Keratinocyte (primary cell): ENCODE data around the gene SRP68. TPM values are rescaled to one million over a fixed set of nuclear protein-coding genes. Genes with fewer than 3 reads are reported as not detected.

Experiments used
- DNase-seq: peaks from one replicate; pipeline ENCODE4 v3.0.0-alpha.2; 2011; ENCODE audit warnings: low read depth, missing footprints, low spot score
- FAIRE-seq: peaks from 2 replicates; lab custom pipeline; 2011; peaks lifted over from hg19 to GRCh38; lab: Jason Lieb, UNC
- H2AFZ ChIP-seq: 2 replicates; pipeline ENCODE4 v1.6.0; 2012; ENCODE audit warnings: low read length, control low read depth, inconsistent platforms; ENCODE audit not compliant: control insufficient read depth
- H3K27ac ChIP-seq: 2 replicates; pipeline ENCODE4 v1.5.1; 2011; ENCODE audit warnings: low read length; ENCODE audit not compliant: control insufficient read depth, insufficient read depth
- H3K27me3 ChIP-seq: 3 replicates; pipeline ENCODE4 v1.6.0; 2011; ENCODE audit warnings: low read length; ENCODE audit not compliant: control insufficient read depth, insufficient read depth; ENCODE audit errors: extremely low read depth
- H3K36me3 ChIP-seq, 2 experiments: 2 replicates in 1 of 2; 3 replicates in 1 of 2; pipeline ENCODE4 v1.5.1; 2011; ENCODE audit warnings: low read length in 2 of 2, mild to moderate bottlenecking in 1 of 2; ENCODE audit not compliant: control insufficient read depth in 2 of 2, insufficient read depth in 2 of 2; ENCODE audit errors: extremely low read depth in 1 of 2
- H3K4me1 ChIP-seq: 3 replicates; pipeline ENCODE4 v1.5.1; 2011; ENCODE audit warnings: low read length; ENCODE audit not compliant: control insufficient read depth, insufficient read depth; ENCODE audit errors: extremely low read depth
- H3K4me2 ChIP-seq: 3 replicates; pipeline ENCODE4 v1.6.0; 2011; ENCODE audit warnings: low read depth, low read length; ENCODE audit not compliant: control insufficient read depth, insufficient read depth; ENCODE audit errors: extremely low read depth
- H3K4me3 ChIP-seq, 3 experiments: fragments of 200-600 bp in 1 of 3; sonication (generic) in 1 of 3; 2 replicates in 2 of 3; 3 replicates in 1 of 3; pipeline ENCODE4 v1.5.1; 2011 to 2016; ENCODE audit warnings: low read length in 3 of 3, mild to moderate bottlenecking in 3 of 3, control low read depth in 2 of 3, inconsistent platforms in 1 of 3, low read depth in 1 of 3, mixed read lengths in 1 of 3, mixed run types in 1 of 3, moderate library complexity in 1 of 3; ENCODE audit not compliant: control insufficient read depth in 2 of 3, insufficient read depth in 2 of 3; ENCODE audit errors: extremely low read depth in 1 of 3
- H3K79me2 ChIP-seq: 2 replicates; pipeline ENCODE4 v1.6.0; 2012; ENCODE audit warnings: low read length; ENCODE audit not compliant: control insufficient read depth, insufficient read depth
- H3K9ac ChIP-seq: 3 replicates; pipeline ENCODE4 v1.6.0; 2011; ENCODE audit warnings: low read length; ENCODE audit not compliant: control insufficient read depth, insufficient read depth; ENCODE audit errors: extremely low read depth
- H3K9me1 ChIP-seq: 3 replicates; pipeline ENCODE4 v1.6.0; 2011; ENCODE audit warnings: low read length; ENCODE audit not compliant: control insufficient read depth, insufficient read depth; ENCODE audit errors: extremely low read depth
- H3K9me3 ChIP-seq: 2 replicates; pipeline ENCODE4 v1.5.1; 2012; ENCODE audit warnings: low read depth, low read length; ENCODE audit not compliant: control insufficient read depth
- H4K20me1 ChIP-seq: 3 replicates; pipeline ENCODE4 v1.6.0; 2011; ENCODE audit warnings: low read length; ENCODE audit not compliant: control insufficient read depth, insufficient read depth; ENCODE audit errors: extremely low read depth
- EZH2 ChIP-seq: IDR thresholded peaks from one replicate; pipeline ENCODE4 v1.6.1; 2012; ENCODE audit warnings: inconsistent platforms, mild to moderate bottlenecking, low read length, moderate library complexity
- dilution Hi-C: fragments of 300-500 bp; cut with MboI; formaldehyde crosslinking; loops from one replicate; pipeline ENCODE4 v1.7.0; 2020; ENCODE audit warnings: low sequenced_read_pairs; ENCODE audit not compliant: extremely low pct_ligation_motif_present
- polyA plus RNA-seq, 5 experiments: library from polyadenylated mRNA; depleted of rRNA in 3 of 5; stranded (reverse) in 3 of 5; stranded (forward) in 1 of 5; unstranded in 1 of 5; fragments of >200 nt; gene quantifications; 1 replicate in 1 of 5; 2 replicates in 3 of 5; 3 replicates in 1 of 5; pipeline versions ENCODE4 v1.2.1 to v1.2.3, GENCODE V29; 2011 to 2012; ENCODE audit warnings: missing spikeins in 2 of 5, low read depth in 1 of 5, low replicate concordance in 1 of 5
- TF ChIP-seq, protein P1 (sequence below), 3 experiments: IDR thresholded peaks in 1 of 3; conservative IDR thresholded peaks in 1 of 3; optimal IDR thresholded peaks in 1 of 3; 2 replicates in 2 of 3; 3 replicates in 1 of 3; pipeline versions ENCODE3 to v1.5.1; 2011; ENCODE audit warnings: low read length in 3 of 3, mild to moderate bottlenecking in 3 of 3, moderate library complexity in 2 of 3, control low read depth in 1 of 3, inconsistent platforms in 1 of 3; ENCODE audit not compliant: insufficient read depth in 2 of 3; ENCODE audit errors: extremely low read depth in 1 of 3

Gene SRP68
- polyA plus RNA-seq, 1 donor (not counting 4 experiments of a cell fraction or from before 2014, with no cell fraction given) = 81.3 TPM

DNA sequence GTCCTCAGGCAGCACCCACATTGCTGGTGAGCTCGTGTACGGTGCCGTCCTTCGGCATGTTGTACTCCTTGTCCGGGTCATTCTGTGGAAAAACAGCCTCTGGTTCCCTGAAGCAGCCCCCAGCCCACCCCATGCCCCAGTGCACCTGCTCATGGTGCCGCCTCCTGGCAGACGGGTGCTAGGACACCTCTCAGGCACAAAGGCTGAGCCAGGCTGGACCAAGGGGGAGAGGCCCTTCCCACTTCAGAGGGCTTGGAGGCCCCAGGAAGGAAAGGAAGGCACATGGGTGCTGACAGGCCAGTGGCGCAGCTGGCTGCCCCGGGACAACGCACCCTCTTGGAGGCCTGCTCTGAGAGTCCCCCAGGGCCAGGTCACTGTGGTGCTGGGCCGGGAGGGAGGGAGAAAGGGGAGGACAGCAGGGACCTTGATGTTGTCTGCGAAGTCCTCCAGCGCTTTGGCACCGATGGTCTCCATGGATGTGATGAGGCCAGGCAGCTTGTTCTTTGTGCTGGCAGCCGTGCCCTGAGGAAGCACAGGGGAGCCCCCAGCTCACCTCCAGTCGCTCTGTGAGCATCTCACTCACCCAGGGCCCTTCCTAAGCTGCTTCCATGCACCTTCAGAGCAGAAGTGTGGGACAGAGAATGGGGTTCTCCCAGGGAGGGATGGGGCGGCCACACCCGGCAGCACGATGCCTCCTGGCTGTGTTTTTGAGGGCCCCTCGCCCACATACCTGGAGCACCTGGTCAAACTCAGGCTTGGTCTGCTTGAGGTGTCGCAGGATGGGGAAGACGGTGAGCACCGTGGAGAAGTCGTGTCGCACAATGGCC is 15.9 kb upstream of the SRP68 start:
- Histone ChIP-seq H3K4me2 (no peak overlapping the region), H3K27me3 (no peaks in the 10 kb centered on the region), H3K9me3 (no peaks in the 10 kb centered on the region), H2AFZ (no peak overlapping the region), H3K36me3 (peaks cover 38 to 56% of the 10 kb centered on the region in 2 experiments), H3K9ac (no peak overlapping the region), H3K27ac (no peak overlapping the region), H3K4me3 (no peak overlapping the region), H3K9me1 (no peaks in the 10 kb centered on the region), H4K20me1 (no peaks in the 10 kb centered on the region), H3K79me2 (no peaks in the 10 kb centered on the region), H3K4me1 (no peaks in the 10 kb centered on the region)
- no peak for TF ChIP-seq EZH2
- TF ChIP-seq, protein P1, sequence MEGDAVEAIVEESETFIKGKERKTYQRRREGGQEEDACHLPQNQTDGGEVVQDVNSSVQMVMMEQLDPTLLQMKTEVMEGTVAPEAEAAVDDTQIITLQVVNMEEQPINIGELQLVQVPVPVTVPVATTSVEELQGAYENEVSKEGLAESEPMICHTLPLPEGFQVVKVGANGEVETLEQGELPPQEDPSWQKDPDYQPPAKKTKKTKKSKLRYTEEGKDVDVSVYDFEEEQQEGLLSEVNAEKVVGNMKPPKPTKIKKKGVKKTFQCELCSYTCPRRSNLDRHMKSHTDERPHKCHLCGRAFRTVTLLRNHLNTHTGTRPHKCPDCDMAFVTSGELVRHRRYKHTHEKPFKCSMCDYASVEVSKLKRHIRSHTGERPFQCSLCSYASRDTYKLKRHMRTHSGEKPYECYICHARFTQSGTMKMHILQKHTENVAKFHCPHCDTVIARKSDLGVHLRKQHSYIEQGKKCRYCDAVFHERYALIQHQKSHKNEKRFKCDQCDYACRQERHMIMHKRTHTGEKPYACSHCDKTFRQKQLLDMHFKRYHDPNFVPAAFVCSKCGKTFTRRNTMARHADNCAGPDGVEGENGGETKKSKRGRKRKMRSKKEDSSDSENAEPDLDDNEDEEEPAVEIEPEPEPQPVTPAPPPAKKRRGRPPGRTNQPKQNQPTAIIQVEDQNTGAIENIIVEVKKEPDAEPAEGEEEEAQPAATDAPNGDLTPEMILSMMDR (optimal IDR thresholded peaks at IDR 0.05 in 1 of 3, IDR thresholded peaks at IDR 0.05 in 1 of 3, conservative IDR thresholded peaks at IDR 0.05 in 1 of 3; ENCODE audit: extremely low read depth in 1 of 3, insufficient read depth in 2 of 3, low read length in 3 of 3) = peak in 1 of 3 experiments; percentile 12
- dilution Hi-C loops = no loop called here
- DNase-seq (no peak), FAIRE-seq (no peak)

DNA sequence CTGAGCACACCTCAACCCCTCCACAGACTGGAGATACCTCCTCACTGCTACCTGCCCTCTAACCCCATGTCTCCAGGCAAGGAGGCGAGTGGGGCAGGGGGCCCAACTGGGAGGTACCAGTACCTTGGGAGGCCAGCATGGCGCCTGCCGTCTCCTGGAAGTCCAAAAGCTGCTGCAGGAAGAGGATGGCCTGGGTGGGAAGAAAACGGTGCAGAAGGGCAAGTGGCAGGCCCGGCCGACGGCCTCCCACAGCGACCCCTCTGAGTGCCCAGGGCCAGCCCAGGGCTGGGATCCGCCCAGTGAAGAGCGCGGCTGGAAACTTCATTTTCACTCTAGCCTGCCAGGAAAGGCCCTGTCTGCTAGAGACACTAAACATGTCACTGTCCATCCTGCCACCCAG is 15.2 kb upstream of the SRP68 start:
- DNase-seq (no peak), FAIRE-seq (no peak)
- no peak overlapping the region for H3K9ac ChIP-seq
- H3K27ac ChIP-seq = no peak overlapping the region
- H3K36me3 ChIP-seq = peaks cover 38 to 60% of the 10 kb centered on the region in 2 experiments
- no peaks in the 10 kb centered on the region for H4K20me1 ChIP-seq
- no peaks in the 10 kb centered on the region for H3K4me1 ChIP-seq
- TF ChIP-seq EZH2 = no peak
- TF ChIP-seq, protein P1 (optimal IDR thresholded peaks at IDR 0.05 in 1 of 3, IDR thresholded peaks at IDR 0.05 in 1 of 3, conservative IDR thresholded peaks at IDR 0.05 in 1 of 3; ENCODE audit: extremely low read depth in 1 of 3, insufficient read depth in 2 of 3, low read length in 3 of 3) = no peak
- no peaks in the 10 kb centered on the region for H3K9me1 ChIP-seq
- dilution Hi-C loops = no loop called here
- H2AFZ ChIP-seq = no peak overlapping the region
- no peaks in the 10 kb centered on the region for H3K79me2 ChIP-seq
- no peak overlapping the region for H3K4me3 ChIP-seq
- no peaks in the 10 kb centered on the region for H3K9me3 ChIP-seq
- no peak overlapping the region for H3K4me2 ChIP-seq
- H3K27me3 ChIP-seq = no peaks in the 10 kb centered on the region
